Measurements from ENCODE around the gene MPRIP. TPM values are rescaled to one million over a fixed set of nuclear protein-coding genes. Genes with fewer than 3 reads are reported as not detected.
"Not testable (repeated sequence)": the region's sequence is repeated elsewhere in the genome, so short reads cannot be mapped to it uniquely, and the experiment has no call there.

The MPRIP gene
- total RNA-seq, 4 donors from 2014 or later, result 141 to 305 (median 291) TPM

DNA sequence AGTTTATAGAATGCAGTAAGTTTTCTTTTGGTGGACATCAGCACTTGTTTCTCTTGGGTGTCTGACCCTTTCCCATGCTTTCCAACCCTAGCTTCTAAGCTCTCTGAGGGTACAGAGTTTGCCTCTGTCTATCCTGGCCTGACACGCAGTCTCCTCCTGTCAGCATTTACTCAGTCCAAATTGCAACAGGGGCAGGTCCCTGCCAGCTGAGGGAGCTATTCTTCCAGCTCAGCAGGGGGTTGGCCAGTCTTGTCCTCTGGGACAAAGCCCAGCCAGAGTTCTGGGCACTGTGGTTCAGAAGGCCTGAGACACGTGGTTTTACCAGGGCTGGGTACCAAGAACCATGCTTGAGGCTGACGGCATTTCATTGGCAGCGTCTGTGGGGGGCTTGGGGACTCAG lies 32.3 kb upstream of the MPRIP start:
- TF ChIP-seq, protein P1, sequence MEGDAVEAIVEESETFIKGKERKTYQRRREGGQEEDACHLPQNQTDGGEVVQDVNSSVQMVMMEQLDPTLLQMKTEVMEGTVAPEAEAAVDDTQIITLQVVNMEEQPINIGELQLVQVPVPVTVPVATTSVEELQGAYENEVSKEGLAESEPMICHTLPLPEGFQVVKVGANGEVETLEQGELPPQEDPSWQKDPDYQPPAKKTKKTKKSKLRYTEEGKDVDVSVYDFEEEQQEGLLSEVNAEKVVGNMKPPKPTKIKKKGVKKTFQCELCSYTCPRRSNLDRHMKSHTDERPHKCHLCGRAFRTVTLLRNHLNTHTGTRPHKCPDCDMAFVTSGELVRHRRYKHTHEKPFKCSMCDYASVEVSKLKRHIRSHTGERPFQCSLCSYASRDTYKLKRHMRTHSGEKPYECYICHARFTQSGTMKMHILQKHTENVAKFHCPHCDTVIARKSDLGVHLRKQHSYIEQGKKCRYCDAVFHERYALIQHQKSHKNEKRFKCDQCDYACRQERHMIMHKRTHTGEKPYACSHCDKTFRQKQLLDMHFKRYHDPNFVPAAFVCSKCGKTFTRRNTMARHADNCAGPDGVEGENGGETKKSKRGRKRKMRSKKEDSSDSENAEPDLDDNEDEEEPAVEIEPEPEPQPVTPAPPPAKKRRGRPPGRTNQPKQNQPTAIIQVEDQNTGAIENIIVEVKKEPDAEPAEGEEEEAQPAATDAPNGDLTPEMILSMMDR (IDR thresholded peaks at IDR 0.05), result peak in 3 of 6 experiments; percentile 20 to 42 (median 24)
- H3K36me3 ChIP-seq, H3K27me3 ChIP-seq, H3K4me1 ChIP-seq, H3K9me3 ChIP-seq, H3K27ac ChIP-seq, H3K4me3 ChIP-seq: not testable (repeated sequence)
- peak in 1 of 3 donors; percentile 30 for DNase-seq

DNA sequence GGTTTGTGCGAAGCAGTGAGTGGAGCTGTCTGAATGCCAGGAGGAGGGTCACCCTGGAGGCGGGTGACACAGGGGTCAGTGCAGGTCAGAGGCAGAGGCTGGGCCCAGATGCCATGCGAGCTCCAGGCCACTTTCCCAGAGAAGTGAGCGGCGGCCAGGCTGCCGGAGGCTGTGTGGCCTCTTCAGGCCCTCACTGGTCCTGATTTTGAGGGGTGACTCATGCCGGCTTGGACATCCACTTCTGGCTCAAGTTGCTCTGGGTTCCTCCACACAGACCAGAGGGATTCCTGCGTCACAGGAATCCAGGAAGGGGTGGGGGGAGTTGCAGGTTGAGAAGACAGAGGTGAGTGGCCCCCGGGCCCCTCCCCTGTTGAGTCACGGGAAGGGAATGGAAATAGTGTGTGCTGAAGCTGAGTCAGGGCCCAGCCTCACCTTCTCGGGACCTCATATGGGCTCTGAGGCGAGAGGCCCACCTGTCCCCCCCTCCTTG lies 31.7 kb upstream of the MPRIP start:
- H3K4me3 ChIP-seq, H3K36me3 ChIP-seq, H3K9me3 ChIP-seq, H3K4me1 ChIP-seq, H3K27me3 ChIP-seq: not testable (repeated sequence)
- peak in 1 of 3 donors; percentile 45 for DNase-seq
- peak overlapping the region in 1 of 4 donors; percentile 74 for H3K27ac ChIP-seq

DNA sequence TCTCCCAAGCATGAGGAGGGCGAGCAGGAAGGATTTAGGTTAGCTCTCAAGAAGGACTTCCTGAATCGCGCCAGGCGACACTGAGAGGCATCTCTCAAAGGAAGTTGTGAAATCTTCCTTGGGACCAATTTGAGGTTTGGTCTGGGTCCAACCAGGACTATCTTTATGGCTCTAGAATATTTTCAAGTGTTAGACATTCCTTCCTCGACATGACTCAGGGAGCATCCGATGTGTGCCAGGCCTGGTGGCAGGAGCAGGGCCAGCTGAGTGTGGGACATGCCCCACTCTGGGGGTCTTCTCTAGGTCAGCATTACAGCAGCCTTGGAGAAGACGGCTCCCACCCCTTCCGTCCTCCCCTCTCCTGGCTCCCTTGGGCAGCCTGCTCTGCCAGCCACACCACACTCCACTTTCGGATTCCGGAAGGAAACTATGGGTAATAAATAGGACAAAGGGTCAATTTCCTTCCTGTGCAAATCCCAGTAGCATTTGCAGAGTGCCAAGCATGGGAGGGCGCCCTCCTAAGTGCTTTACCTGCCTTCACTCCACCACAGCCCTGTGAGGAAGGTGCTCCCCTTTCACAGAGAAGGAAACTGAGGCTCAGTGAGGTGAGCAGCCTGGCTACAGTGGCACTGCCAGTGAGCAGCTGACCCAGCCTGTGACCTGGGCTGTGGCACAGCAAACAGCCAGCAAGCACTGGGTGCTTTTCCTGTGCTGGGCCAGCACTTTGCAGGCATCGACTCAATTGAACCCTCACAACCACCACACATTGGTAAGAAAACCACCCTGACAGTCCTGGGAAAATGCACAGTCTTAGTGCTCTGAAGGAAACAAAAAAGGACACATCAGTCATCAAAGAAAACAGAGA lies 31.0 kb upstream of the MPRIP start:
- not testable (repeated sequence) for H3K9me3 ChIP-seq, H3K27me3 ChIP-seq, H3K4me1 ChIP-seq, H3K4me3 ChIP-seq, H3K36me3 ChIP-seq
- peak in 2 of 3 donors; percentile 49 to 68 for DNase-seq
- H3K27ac ChIP-seq, result peak overlapping the region in 1 of 4 donors; percentile 74

DNA sequence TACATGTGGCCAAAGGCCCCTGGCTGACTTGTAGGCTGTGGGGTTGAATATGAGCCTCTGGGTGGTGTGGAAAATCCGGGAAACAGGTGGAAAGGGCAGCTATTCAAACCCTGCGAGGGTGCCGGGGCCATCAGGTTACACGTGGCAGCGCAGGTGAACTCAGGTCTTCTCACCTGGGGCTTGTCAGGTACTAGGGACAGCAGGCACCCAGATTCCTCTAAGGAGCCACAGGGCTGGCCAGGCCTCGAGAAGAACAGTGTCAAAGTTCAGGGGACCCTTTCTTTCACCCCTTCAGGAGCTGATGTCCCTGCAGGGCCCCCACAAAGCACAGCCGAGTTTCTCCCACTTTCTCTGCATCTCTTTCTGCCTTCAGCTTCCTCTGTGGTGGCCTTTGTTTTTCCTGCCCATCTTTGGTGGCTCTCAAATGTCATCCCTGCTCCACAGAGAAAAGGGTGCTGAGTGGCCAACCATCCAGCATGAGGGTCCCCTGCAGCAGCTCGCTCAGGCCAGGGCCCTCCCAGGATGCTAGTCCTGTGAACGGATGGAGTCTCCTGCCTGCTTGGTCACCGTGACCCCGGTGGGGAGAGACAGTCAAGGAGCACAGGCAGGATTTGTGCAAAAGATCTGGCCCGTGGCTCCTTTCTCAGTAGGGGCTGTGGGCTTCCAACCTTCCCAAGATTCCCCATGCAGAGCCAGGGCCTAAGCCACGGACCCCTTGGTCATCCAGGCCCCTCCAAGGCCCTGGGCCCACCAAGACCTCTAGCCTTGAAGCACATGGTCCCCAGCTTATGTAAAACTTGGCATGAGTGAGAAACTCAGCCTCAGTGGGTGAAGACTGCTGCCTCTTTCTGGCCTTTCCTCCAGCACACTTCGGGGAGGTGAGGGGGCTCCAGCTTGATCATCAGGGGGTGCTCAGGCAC lies 28.2 kb upstream of the MPRIP start:
- not testable (repeated sequence) for H3K4me3 ChIP-seq, H3K4me1 ChIP-seq, H3K27ac ChIP-seq, H3K36me3 ChIP-seq, H3K9me3 ChIP-seq, H3K27me3 ChIP-seq
- DNase-seq, result peak in 2 of 3 donors; percentile 31 to 42

DNA sequence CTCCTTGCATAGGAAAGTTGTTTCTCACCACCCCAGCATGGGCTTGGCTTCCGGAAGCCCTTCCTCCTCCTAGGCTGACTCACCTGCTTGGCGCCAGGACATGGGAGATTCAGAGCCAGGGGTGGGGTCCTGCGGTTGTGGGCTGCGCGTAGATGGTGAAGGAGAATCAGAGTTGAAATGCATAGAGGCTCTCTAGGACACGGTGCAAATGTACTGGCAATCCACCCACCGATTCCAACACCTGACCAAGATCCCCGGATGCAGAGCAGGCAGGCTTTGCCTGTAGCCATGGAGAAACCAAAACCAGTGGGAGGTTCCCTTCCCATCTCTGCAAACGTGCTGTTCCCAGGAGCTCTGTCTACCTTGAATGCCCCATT lies 27.5 kb upstream of the MPRIP start:
- H3K4me3 ChIP-seq, H3K27me3 ChIP-seq, H3K9me3 ChIP-seq, H3K36me3 ChIP-seq, H3K27ac ChIP-seq, H3K4me1 ChIP-seq: not testable (repeated sequence)
- peak in 1 of 3 donors; percentile 51 for DNase-seq

DNA sequence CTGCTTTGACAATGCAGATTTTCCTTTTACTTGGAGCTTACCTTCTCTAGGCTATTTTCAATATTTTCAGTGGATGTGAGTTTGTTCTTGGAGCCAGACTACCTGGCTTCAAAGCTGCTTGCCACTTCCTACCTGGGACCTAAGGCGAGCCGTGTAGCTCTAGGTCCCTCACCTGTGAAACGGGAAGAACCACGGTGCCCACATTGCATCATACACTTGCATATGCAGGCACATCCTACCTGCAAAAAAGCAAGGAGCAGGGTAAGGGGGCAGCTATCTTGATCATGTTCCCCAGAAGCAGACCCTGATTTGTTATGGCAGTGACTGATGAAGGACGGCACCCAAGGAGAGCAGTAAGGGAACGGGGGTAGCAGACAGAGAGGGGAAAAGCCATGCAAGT lies 27.0 kb upstream of the MPRIP start:
- Histone ChIP-seq H3K4me1 (peaks cover 0 to 6% (median 0%) of the 10 kb centered on the region in 4 donors), H3K4me3 (no peak overlapping the region), H3K9me3 (no peaks in the 10 kb centered on the region), H3K36me3 (no peaks in the 10 kb centered on the region), H3K27me3 (no peaks in the 10 kb centered on the region), H3K27ac (no peak overlapping the region)
- TF ChIP-seq POLR2A (IDR thresholded peaks at IDR 0.05), result no peak
- TF ChIP-seq, protein P1 (IDR thresholded peaks at IDR 0.05), result no peak
- no peak for DNase-seq

DNA sequence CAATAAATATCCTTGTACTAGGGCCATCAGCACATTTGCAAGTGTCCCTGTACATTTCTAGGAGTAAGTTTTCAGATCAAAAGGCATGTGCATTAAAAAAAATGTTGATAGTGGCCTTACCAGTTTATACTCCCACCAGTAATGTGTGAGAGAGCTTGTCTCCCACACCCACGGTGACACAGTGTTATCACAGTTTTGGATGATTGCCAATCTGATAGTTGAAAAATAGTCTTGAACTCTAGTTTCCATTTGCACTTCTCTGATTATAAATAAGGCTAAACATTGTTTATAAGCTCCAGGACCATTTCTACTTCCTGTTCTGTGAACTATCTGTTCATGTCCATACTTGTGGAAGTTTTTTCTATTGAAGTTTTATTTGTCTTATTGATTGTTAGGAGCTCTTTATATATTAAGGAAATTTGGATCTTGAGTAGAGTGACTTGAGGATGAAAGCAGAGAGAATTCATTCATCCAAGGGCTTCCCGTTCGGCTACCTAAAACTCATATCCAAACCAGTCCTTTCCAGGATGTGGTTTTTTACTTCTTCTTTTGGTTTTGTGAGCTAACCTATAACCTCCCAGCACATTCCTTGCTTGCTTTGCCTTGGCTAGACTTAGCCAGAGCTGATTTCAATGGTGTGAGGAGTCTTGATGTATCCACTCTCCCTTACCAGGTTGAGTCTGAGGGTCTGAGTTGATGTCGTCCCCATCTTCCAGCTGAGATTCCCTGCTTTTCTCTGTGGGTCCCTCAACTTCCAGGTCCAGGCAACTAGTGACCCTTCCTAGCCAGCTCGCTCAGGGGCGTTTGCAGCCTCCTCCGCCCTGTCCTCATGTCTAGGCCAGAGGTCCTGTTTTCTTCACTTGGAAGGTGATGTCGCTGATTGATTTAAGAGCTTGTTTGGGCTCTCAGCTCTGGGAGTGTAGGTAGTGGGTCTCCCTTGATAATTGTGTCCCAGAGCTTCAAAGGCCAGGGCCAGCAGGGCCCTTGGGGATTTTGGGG lies 25.8 kb upstream of the MPRIP start:
- peak overlapping the region in 1 of 4 donors; percentile 46 for H3K27ac ChIP-seq
- not testable (repeated sequence) for H3K27me3 ChIP-seq, H3K9me3 ChIP-seq, H3K4me3 ChIP-seq, H3K36me3 ChIP-seq
- peak in 1 of 3 donors; percentile 28 for DNase-seq
- H3K4me1 ChIP-seq, result peaks cover 0 to 14% (median 0%) of the 10 kb centered on the region in 4 donors

Data from Peyer's patch (tissue), 4 donors.